ENCODE data around the gene ST13. TPM values are rescaled to one million over a fixed set of nuclear protein-coding genes. Genes with fewer than 3 reads are reported as not detected.

Gene ST13
- total RNA-seq, 1 experiment from 2014 or later: 322 TPM

GRCh38 chr22:40805699-40806203 lies 50.7 kb downstream of the ST13 start:
- Mint-ChIP-seq H3K27me3 (ENCODE audit: unreplicated experiment) (no peaks in the 10 kb centered on the region), H3K36me3 (ENCODE audit: insufficient read depth, unreplicated experiment) (no peaks in the 10 kb centered on the region), H3K4me1 (ENCODE audit: low read depth, unreplicated experiment) (no peaks in the 10 kb centered on the region), H3K27ac (ENCODE audit: unreplicated experiment) (no peak overlapping the region), H3K4me3 (ENCODE audit: low read depth, unreplicated experiment) (no peak overlapping the region), H3K9me3 (ENCODE audit: low read depth, unreplicated experiment) (no peaks in the 10 kb centered on the region)
- CTCF ChIA-PET: interaction anchor here (0.6 kb wide), 1 partner anchor 297 kb away, joined by 3 read pairs; no protein-coding TSS in a partner anchor
- BruUV-seq (replicated peaks): no TSS peak
- no peak for TF ChIP-seq CTCF (IDR thresholded peaks at IDR 0.05; ENCODE audit: unreplicated experiment)
- intact Hi-C loops (cut with micrococcal nuclease; ENCODE audit: unreplicated experiment): no loop called here
- DNase-seq: no peak

GRCh38 chr22:40805239-40805638 lies 51.2 kb downstream of the ST13 start:
- no peak overlapping the region for H3K27ac Mint-ChIP-seq (ENCODE audit: unreplicated experiment)
- no TSS peak for BruUV-seq (replicated peaks)
- no peak overlapping the region for H3K4me3 Mint-ChIP-seq (ENCODE audit: low read depth, unreplicated experiment)
- intact Hi-C loops (cut with micrococcal nuclease; ENCODE audit: unreplicated experiment): no loop called here
- no peaks in the 10 kb centered on the region for H3K4me1 Mint-ChIP-seq (ENCODE audit: low read depth, unreplicated experiment)
- CTCF ChIA-PET: no interaction called here
- DNase-seq: no peak
- no peak for TF ChIP-seq CTCF (IDR thresholded peaks at IDR 0.05; ENCODE audit: unreplicated experiment)
- no peaks in the 10 kb centered on the region for H3K27me3 Mint-ChIP-seq (ENCODE audit: unreplicated experiment)
- H3K9me3 Mint-ChIP-seq (ENCODE audit: low read depth, unreplicated experiment): no peaks in the 10 kb centered on the region
- H3K36me3 Mint-ChIP-seq (ENCODE audit: insufficient read depth, unreplicated experiment): no peaks in the 10 kb centered on the region

DNA sequence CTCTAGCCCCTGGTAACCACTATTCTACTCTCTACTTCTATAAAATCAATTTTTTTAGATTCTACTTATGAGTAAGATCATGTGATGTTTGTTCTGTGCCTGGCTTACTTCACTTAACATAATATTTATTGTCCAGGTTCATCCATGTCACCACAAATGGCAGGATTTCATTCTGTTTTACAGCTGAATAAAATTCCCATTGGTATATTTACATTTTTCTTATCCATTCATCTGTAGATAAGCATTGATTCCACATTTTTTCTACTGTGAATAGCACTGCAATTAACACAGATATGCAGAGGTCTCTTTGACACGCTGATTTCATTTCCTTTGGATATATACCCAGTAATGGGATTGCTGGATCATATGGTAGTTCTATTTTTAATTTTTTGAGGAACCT lies 53.1 kb downstream of the ST13 start:
- no peak for TF ChIP-seq CTCF (IDR thresholded peaks at IDR 0.05; ENCODE audit: unreplicated experiment)
- DNase-seq: no peak
- intact Hi-C loops (cut with micrococcal nuclease; ENCODE audit: unreplicated experiment): no loop called here
- no peaks in the 10 kb centered on the region for H3K36me3 Mint-ChIP-seq (ENCODE audit: insufficient read depth, unreplicated experiment)
- H3K27ac Mint-ChIP-seq (ENCODE audit: unreplicated experiment): no peak overlapping the region
- no TSS peak for BruUV-seq (replicated peaks)
- CTCF ChIA-PET: interaction anchor here (0.6 to 0.7 kb wide), 2 partner anchors 15 to 1236 kb away, joined by 4 to 5 read pairs; no protein-coding TSS in a partner anchor
- H3K4me3 Mint-ChIP-seq (ENCODE audit: low read depth, unreplicated experiment): no peak overlapping the region
- H3K9me3 Mint-ChIP-seq (ENCODE audit: low read depth, unreplicated experiment): no peaks in the 10 kb centered on the region
- no peaks in the 10 kb centered on the region for H3K27me3 Mint-ChIP-seq (ENCODE audit: unreplicated experiment)
- no peaks in the 10 kb centered on the region for H3K4me1 Mint-ChIP-seq (ENCODE audit: low read depth, unreplicated experiment)

DNA sequence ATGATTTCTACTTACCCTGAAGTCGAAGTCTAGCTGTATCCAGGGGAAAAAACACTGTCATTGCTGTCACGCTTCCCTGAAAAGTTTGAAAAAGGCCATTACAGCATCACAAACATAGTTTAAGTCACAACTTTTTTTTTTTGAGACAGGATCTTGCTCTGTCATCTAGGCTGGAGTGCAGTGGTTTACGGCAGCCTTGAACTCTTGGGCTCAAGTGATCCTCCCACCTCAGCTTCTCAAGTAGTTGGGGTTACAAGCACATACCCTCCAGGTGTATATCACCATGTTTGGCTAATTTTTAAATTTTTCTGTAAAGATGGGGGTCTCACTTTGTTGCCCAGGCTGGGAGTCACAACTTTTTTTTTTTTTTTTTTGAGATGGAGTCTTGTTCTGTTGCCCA lies 57.4 kb downstream of the ST13 start:
- no peak for DNase-seq
- Mint-ChIP-seq H3K4me1 (ENCODE audit: low read depth, unreplicated experiment) (no peaks in the 10 kb centered on the region), H3K9me3 (ENCODE audit: low read depth, unreplicated experiment) (no peaks in the 10 kb centered on the region), H3K36me3 (ENCODE audit: insufficient read depth, unreplicated experiment) (no peaks in the 10 kb centered on the region), H3K4me3 (ENCODE audit: low read depth, unreplicated experiment) (no peak overlapping the region), H3K27me3 (ENCODE audit: unreplicated experiment) (no peaks in the 10 kb centered on the region), H3K27ac (ENCODE audit: unreplicated experiment) (no peak overlapping the region)
- no peak for TF ChIP-seq CTCF (IDR thresholded peaks at IDR 0.05; ENCODE audit: unreplicated experiment)
- intact Hi-C loops (cut with micrococcal nuclease; ENCODE audit: unreplicated experiment): no loop called here
- CTCF ChIA-PET: interaction anchor here (0.7 to 1.2 kb wide), 3 partner anchors 9 to 113 kb away, joined by 3 to 6 read pairs (median 3); no protein-coding TSS in a partner anchor
- BruUV-seq (replicated peaks): no TSS peak

Data from Calu3 (cell line).